ENCODE data around the gene GPR78. TPM values are rescaled to one million over a fixed set of nuclear protein-coding genes. Genes with fewer than 3 reads are reported as not detected.

GPR78 gene, protein sequence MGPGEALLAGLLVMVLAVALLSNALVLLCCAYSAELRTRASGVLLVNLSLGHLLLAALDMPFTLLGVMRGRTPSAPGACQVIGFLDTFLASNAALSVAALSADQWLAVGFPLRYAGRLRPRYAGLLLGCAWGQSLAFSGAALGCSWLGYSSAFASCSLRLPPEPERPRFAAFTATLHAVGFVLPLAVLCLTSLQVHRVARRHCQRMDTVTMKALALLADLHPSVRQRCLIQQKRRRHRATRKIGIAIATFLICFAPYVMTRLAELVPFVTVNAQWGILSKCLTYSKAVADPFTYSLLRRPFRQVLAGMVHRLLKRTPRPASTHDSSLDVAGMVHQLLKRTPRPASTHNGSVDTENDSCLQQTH
- not detected for polyA plus RNA-seq

DNA sequence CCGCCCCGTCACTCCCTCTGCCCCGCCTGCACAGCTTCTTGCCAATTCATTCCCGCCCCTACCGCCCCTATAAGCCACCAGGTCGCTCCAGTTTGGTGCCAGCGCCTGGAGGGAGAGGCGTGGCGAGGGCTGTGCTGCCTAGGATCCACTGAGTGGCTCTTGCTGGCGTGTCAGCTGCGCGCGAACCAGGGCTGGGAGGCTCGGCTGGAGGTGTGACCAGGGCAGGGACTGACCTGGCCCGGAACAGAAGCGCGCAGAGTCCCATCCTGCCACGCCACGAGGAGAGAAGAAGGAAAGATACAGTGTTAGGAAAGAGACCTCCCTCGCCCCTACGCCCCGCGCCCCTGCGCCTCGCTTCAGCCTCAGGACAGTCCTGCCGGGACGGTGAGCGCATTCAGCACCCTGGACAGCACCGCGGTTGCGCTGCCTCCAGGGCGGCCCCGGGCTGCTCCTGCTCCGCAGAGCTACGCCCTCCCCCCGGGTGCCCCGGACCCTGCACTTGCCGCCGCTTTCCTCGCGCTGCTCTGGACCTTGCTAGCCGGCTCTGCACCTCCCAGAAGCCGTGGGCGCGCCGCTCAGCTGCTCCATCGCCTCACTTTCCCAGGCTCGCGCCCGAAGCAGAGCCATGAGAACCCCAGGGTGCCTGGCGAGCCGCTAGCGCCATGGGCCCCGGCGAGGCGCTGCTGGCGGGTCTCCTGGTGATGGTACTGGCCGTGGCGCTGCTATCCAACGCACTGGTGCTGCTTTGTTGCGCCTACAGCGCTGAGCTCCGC lies at the start of gene GPR78:
GPR78 (plus strand) TSS at position 72 of the 773 bp plus-strand sequence; CDS start at position 663, 591 bp downstream.
- no peak within 1 kb of the TSS for H3K4me3 Mint-ChIP-seq
- no peaks in the 10 kb centered on the region for H3K9me3 Mint-ChIP-seq
- H3K27ac Mint-ChIP-seq: peak within 1 kb of the TSS in 1 of 3 donors; percentile 28
- H3K4me1 Mint-ChIP-seq: peaks cover 0 to 2% (median 0%) of the 10 kb centered on the region in 3 donors
- no peaks in the 10 kb centered on the region for H3K36me3 Mint-ChIP-seq
- H3K27me3 Mint-ChIP-seq: peaks cover 13% of the 10 kb centered on the region

DNA sequence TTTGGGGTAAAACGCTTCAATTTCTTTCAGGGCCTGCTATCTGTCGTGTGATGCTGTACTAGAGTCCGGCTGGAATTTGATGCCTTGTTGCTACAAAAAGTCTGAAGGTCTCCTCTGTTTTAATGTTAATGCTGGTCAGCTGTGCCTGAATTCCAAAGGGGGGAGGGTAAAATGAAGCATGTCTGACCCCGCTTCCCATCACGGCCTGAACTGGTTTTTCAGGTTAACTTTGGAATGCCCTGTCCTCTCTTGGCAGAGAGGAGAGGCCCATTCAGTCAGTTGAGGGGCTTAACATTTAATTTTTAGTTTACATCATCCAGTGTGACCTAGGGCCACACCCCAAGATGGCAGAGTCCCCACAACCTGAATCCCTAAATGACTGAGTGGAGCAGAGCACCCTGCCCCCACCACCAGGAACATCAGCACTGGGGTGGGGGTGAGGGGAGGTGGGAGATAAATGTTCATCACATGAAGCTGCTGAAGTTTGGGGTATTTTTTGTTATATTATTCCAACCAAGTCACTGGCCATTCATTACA lies 47.9 kb upstream of the GPR78 start:
- Mint-ChIP-seq H3K9me3 (peaks cover 4 to 11% (median 5%) of the 10 kb centered on the region in 3 donors), H3K4me1 (peaks cover 0 to 7% (median 5%) of the 10 kb centered on the region in 3 donors), H3K27me3 (peaks cover 4% of the 10 kb centered on the region), H3K27ac (no peak overlapping the region), H3K36me3 (no peaks in the 10 kb centered on the region), H3K4me3 (peak overlapping the region in 1 of 4 donors; percentile 27)

GRCh38 chr4:8533274-8533865 lies 46.8 kb upstream of the GPR78 start:
- H3K4me3 Mint-ChIP-seq: peak overlapping the region in 1 of 4 donors; percentile 41
- H3K9me3 Mint-ChIP-seq: peaks cover 4 to 11% (median 5%) of the 10 kb centered on the region in 3 donors
- peaks cover 4% of the 10 kb centered on the region for H3K27me3 Mint-ChIP-seq
- peaks cover 0 to 7% (median 5%) of the 10 kb centered on the region in 3 donors for H3K4me1 Mint-ChIP-seq
- H3K27ac Mint-ChIP-seq: no peak overlapping the region
- H3K36me3 Mint-ChIP-seq: no peaks in the 10 kb centered on the region

DNA sequence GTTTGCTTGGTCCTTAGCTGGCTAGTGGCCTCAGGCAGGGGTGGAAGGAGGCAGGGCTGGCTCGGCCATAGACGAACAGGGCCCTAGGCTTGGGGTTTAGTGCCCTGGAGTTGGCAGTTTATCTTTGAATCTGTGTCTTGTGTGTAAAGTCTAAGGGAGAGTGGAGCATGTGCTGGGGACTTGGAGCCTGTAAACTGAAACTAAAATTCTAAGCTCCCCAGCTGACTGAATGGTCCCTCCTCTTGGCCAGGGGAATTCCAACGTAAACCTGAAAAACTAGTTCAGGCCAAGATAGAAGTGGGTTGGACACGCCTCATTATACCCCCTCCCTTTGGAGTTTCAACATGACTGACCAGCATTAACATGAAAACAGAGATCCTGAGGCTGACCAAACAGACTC lies 46.1 kb upstream of the GPR78 start:
- H3K4me1 Mint-ChIP-seq: peaks cover 0 to 7% (median 5%) of the 10 kb centered on the region in 3 donors
- H3K27me3 Mint-ChIP-seq: peaks cover 4% of the 10 kb centered on the region
- peak overlapping the region in 1 of 3 donors; percentile 74 for H3K27ac Mint-ChIP-seq
- peak overlapping the region in 1 of 4 donors; percentile 79 for H3K4me3 Mint-ChIP-seq
- H3K36me3 Mint-ChIP-seq: no peaks in the 10 kb centered on the region
- peaks cover 4 to 11% (median 5%) of the 10 kb centered on the region in 3 donors for H3K9me3 Mint-ChIP-seq

DNA sequence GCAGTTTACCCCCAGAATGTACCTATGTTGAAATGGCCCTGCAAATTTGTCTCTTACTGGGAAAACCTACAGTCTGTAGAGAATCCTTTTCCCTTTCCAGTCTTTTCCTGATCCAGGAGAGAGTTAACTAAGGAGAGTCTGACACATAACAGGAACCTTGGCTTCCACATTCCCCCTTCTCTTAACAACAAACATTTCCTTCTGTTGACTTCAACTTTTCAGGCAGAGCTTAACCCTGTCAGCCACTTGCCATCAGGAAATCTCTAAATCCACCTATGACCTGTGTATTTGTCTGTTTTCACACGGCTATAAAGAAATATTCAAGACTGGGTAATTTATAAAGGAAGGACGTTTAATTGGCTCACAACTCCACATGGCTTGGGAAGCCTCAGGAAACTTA lies 45.6 kb upstream of the GPR78 start:
- H3K36me3 Mint-ChIP-seq: no peaks in the 10 kb centered on the region
- H3K9me3 Mint-ChIP-seq: peaks cover 4 to 8% (median 5%) of the 10 kb centered on the region in 3 donors
- H3K27ac Mint-ChIP-seq: no peak overlapping the region
- H3K27me3 Mint-ChIP-seq: peaks cover 4% of the 10 kb centered on the region
- H3K4me3 Mint-ChIP-seq: no peak overlapping the region
- H3K4me1 Mint-ChIP-seq: peaks cover 0 to 7% (median 5%) of the 10 kb centered on the region in 3 donors

DNA sequence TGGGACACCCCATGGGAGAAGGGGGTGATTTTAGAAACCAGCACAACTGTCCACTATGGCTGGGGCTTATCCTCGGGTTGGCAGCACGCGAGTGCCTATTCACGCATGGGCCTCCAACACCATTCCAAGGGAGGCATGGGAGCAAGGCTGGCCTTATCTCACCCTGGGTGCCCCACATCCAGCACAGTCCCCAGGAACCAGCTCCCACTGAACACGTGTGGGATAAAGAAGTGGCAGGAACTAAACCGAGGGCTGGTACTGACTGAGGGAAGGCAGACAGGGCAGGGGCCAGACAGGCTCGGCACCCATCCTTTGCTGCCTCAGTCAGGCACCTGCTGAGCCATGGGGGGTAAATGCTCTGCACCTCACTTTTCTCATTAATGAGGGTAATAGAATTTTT lies 43.7 kb upstream of the GPR78 start:
- Mint-ChIP-seq H3K9me3 (peaks cover 4 to 7% (median 5%) of the 10 kb centered on the region in 3 donors), H3K4me3 (no peak overlapping the region), H3K27me3 (peaks cover 4% of the 10 kb centered on the region), H3K27ac (no peak overlapping the region), H3K4me1 (peaks cover 0 to 12% (median 5%) of the 10 kb centered on the region in 3 donors), H3K36me3 (no peaks in the 10 kb centered on the region)

DNA sequence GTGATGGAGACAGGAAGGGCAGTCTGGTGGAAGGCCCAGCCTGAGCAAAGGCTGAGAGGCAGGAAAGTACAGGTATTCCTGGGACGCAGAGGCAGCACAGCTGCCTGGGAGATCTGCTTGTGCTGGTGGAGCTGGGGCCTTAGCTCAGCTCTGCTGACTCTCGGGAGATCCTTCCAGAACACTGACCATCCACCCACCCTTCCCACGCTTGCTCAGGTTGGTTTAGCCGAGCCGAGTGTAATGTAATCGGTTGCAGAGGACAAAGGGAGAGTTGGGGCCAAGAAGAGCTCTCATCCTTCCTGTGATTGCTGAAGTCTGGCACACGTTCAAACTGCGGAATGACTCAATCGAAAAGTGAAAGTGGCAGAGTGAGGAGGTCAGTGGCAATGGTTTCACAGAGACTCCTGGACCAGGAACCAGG lies 43.1 kb upstream of the GPR78 start:
- Mint-ChIP-seq H3K36me3 (no peaks in the 10 kb centered on the region), H3K4me1 (peaks cover 0 to 12% (median 5%) of the 10 kb centered on the region in 3 donors), H3K27me3 (peaks cover 4% of the 10 kb centered on the region), H3K4me3 (peak overlapping the region in 1 of 4 donors; percentile 54), H3K9me3 (peaks cover 4 to 7% (median 5%) of the 10 kb centered on the region in 3 donors), H3K27ac (no peak overlapping the region)

DNA sequence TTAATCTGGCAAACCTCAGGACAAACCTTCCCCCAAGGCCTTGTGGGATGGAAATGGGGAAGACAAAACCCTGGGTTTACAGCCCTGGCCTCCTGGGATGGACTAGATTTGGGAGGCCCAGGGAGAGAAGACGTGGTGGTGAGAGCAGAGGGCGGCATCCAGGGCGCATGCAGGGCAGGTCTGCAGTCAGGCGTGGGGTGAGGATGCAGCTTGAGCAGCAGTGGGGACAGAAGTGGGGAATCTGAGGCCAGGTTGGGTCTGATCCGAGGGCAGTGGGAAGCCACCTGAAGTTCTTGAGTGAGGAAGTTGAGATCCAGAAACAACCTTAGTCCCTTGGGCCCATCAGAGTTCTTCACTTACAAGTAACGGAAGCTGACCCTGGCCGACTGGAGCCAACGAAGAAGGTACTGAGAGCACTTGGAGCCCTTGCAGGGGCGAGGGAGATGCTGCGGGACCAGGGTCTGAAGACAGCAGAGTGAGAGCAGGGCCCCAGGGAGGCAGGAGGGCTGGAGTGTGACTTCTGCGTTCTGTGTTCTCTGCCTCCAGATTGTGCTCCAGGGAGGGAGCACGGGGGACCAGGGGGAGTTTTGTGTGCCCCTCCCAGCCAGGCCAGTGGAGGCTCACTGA lies 42.0 kb upstream of the GPR78 start:
- H3K27ac Mint-ChIP-seq: peak overlapping the region in 1 of 3 donors; percentile 53
- no peak overlapping the region for H3K4me3 Mint-ChIP-seq
- H3K36me3 Mint-ChIP-seq: no peaks in the 10 kb centered on the region
- H3K27me3 Mint-ChIP-seq: peaks cover 4% of the 10 kb centered on the region
- H3K9me3 Mint-ChIP-seq: peaks cover 4 to 7% (median 5%) of the 10 kb centered on the region in 3 donors
- H3K4me1 Mint-ChIP-seq: peaks cover 0 to 12% (median 5%) of the 10 kb centered on the region in 3 donors

DNA sequence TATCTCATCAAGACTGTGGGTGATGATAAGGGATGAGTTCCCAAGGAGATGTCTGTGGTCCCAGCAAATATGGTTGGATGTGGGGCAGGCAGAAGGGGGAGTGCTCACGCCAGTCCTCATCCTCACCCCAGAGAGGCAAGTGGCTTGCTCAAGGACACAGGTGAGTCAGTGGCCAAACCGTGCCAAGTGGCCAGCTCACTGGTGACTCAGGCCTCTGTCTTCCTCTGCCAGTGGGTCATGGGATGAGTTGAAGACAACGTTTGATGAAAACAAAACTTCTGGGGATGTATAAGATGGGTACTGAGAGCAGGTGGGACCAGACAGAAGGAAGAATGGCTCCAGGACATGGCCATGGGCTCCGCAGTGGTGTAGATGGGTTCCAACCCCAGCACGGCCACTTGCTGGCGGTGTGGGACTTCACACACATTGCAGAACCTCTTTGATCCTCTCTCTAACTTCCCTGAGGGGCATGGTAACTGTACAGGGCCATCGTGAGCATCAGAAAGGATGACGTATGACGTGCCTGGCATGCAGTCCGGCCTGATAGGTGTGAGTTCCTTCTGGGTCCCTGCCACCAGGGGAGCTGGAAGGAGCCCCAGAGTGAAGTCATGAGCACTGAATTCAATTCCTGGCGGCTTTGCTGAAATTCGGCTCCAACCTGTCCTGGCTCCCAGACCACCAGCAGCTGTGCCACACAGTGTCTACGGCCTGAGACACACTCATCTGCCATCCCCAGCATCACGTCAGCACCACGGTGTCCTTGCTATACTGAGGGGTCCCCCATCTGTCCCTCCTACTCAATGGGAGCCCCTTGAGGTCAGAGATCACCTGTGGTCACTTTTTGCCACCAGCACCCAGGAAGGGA lies 41.3 kb upstream of the GPR78 start:
- Mint-ChIP-seq H3K27ac (no peak overlapping the region), H3K4me1 (peaks cover 0 to 10% (median 3%) of the 10 kb centered on the region in 3 donors), H3K36me3 (no peaks in the 10 kb centered on the region), H3K4me3 (no peak overlapping the region), H3K9me3 (peaks cover 4 to 7% (median 5%) of the 10 kb centered on the region in 3 donors), H3K27me3 (peaks cover 1% of the 10 kb centered on the region)

DNA sequence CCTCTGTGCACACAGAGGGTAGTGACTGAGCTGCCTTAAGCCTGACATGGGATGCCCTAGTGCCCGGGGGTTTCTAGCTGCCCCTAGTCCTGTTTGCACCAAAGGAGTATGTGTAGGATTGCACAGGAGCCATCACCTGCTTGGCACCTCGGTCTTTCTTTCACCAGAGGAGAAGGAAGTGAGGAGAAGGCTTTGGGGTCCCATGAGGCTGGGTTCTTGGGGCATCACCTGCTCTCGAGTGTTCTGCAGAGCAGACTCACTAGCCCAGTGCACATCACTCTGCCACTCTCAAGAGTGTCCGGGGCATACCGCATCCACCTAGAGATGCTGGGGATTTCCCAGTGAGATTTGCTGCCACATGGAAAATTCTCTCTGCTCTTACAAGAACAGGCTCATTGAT lies 40.5 kb upstream of the GPR78 start:
- H3K27ac Mint-ChIP-seq: peak overlapping the region in 1 of 3 donors; percentile 46
- H3K4me1 Mint-ChIP-seq: peaks cover 0 to 4% (median 0%) of the 10 kb centered on the region in 3 donors
- no peaks in the 10 kb centered on the region for H3K36me3 Mint-ChIP-seq
- peaks cover 1 to 6% (median 2%) of the 10 kb centered on the region in 3 donors for H3K9me3 Mint-ChIP-seq
- peaks cover 1% of the 10 kb centered on the region for H3K27me3 Mint-ChIP-seq
- H3K4me3 Mint-ChIP-seq: no peak overlapping the region

GRCh38 chr4:8540072-8540471 lies 40.1 kb upstream of the GPR78 start:
- H3K4me1 Mint-ChIP-seq: peaks cover 0 to 4% (median 0%) of the 10 kb centered on the region in 3 donors
- peak overlapping the region in 1 of 4 donors; percentile 17 for H3K4me3 Mint-ChIP-seq
- H3K27ac Mint-ChIP-seq: peak overlapping the region in 1 of 3 donors; percentile 46
- H3K27me3 Mint-ChIP-seq: peaks cover 1% of the 10 kb centered on the region
- H3K36me3 Mint-ChIP-seq: no peaks in the 10 kb centered on the region
- peaks cover 0 to 4% (median 0%) of the 10 kb centered on the region in 3 donors for H3K9me3 Mint-ChIP-seq

- Mint-ChIP-seq H3K27ac (no peak overlapping the region), H3K36me3 (no peaks in the 10 kb centered on the region), H3K27me3 (peaks cover 1% of the 10 kb centered on the region), H3K4me1 (peaks cover 0 to 4% (median 0%) of the 10 kb centered on the region in 3 donors), H3K4me3 (no peak overlapping the region), H3K9me3 (no peaks in the 10 kb centered on the region)
These were observed 39.6 kb upstream of the GPR78 start for GRCh38 chr4:8540586-8540985.

DNA sequence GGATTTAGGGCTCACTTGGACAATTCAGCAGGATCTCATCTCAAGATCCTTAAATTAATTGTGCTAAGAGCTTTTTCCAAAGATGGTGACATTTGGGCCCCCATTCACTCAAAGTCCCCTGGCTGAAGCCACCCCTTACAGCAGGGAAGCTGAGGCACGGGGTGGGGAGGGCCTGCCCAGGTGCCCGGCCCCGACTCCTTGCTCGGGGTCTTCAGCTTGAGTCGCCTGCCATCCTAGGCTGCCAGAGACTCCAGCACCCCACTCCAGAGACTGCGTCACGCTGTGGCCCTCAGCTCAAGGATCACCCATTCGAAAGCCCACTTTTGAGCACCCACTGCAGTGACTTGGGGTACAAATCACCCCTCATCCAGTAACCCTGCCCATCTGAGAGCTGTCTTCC lies 39.2 kb upstream of the GPR78 start:
- Mint-ChIP-seq H3K27me3 (peaks cover 1% of the 10 kb centered on the region), H3K4me1 (peaks cover 0 to 4% (median 0%) of the 10 kb centered on the region in 3 donors), H3K36me3 (no peaks in the 10 kb centered on the region), H3K4me3 (no peak overlapping the region), H3K9me3 (no peaks in the 10 kb centered on the region), H3K27ac (no peak overlapping the region)

Data from IgD-negative memory B cell (primary cell).